Measurements from ENCODE around the gene ZC3H10.

- TF ChIP-seq CTCF (IDR thresholded peaks at IDR 0.05; ENCODE audit: low read depth, low read length, missing input control), result no peak
- TF ChIP-seq GABPA (IDR thresholded peaks at IDR 0.05 in 1 of 2, conservative IDR thresholded peaks at IDR 0.05 in 1 of 2), result no peak
- TF ChIP-seq SP1 (IDR thresholded peaks at IDR 0.05), result no peak
These were observed 8.7 kb downstream of the ZC3H10 start for GRCh38 chr12:56126732-56127239.

Data from liver (tissue), 3 donors.